WTC11 (cell line): ENCODE measurements around the gene GALT. TPM values are rescaled to one million over a fixed set of nuclear protein-coding genes. Genes with fewer than 3 reads are reported as not detected.

Experiments
- ATAC-seq: fragments of 200-7000 bp; cut with Tn5 transposase; 2 replicates; pipeline ENCODE4 v1.10.0; 2021; ENCODE audit warnings: mild to moderate bottlenecking, moderate library complexity
- CTCF ChIA-PET: fragments of 300-600 bp; sonication (Branson Sonifier 250); formaldehyde crosslinking; loops from one replicate; lab custom pipeline; 2021; ENCODE audit warnings: antibody characterized with exemption; lab: Charles Lee
- POLR2A ChIA-PET: fragments of 350-600 bp; sonication (Branson Sonifier 250); formaldehyde crosslinking; loops from one replicate; lab custom pipeline; 2021; ENCODE audit warnings: antibody characterized with exemption; lab: Charles Lee
- DNase-seq: peaks from one replicate; pipeline ENCODE4 v3.0.0; 2021; ENCODE audit warnings: low spot score
- H3K27ac Mint-ChIP-seq: 2 replicates; pipeline ENCODE4 v1.8.0; 2021; ENCODE audit warnings: mixed read lengths
- H3K27me3 Mint-ChIP-seq: 2 replicates; pipeline ENCODE4 v1.8.0; 2021; ENCODE audit warnings: low read depth, mild to moderate bottlenecking, moderate library complexity, mixed read lengths
- H3K36me3 Mint-ChIP-seq: 2 replicates; pipeline ENCODE4 v1.8.0; 2021; ENCODE audit warnings: mixed read lengths
- H3K4me1 Mint-ChIP-seq: 2 replicates; pipeline ENCODE4 v1.8.0; 2022; ENCODE audit warnings: mixed read lengths
- H3K4me3 Mint-ChIP-seq: 2 replicates; pipeline ENCODE4 v1.8.0; 2021; ENCODE audit warnings: mild to moderate bottlenecking, moderate library complexity, mixed read lengths
- H3K9me3 Mint-ChIP-seq: 2 replicates; pipeline ENCODE4 v1.8.0; 2021; ENCODE audit warnings: mixed read lengths
- FOXK1 ChIP-seq: sonication (generic); formaldehyde crosslinking; IDR thresholded peaks from 2 replicates; pipeline ENCODE4 v1.8.0; 2022; ENCODE audit warnings: mild to moderate bottlenecking, moderate library complexity, missing genetic modification reagents
- JAZF1 ChIP-seq: fragments of 250-450 bp; sonication (Bioruptor Pico); IDR thresholded peaks from 2 replicates; pipeline ENCODE4 v1.9.0; 2021; ENCODE audit warnings: moderate library complexity, mild to moderate bottlenecking, inconsistent platforms
- SMAD3 ChIP-seq: sonication (generic); formaldehyde crosslinking; IDR thresholded peaks from 2 replicates; pipeline ENCODE4 v1.8.0; 2022; ENCODE audit warnings: missing genetic modification reagents, mild to moderate bottlenecking, borderline replicate concordance
- TEAD1 ChIP-seq: sonication (generic); formaldehyde crosslinking; IDR thresholded peaks from 2 replicates; pipeline ENCODE4 v1.8.0; 2022; ENCODE audit warnings: mild to moderate bottlenecking, missing genetic modification reagents
- ZNF671 ChIP-seq: fragments of 250-450 bp; sonication (Bioruptor Pico); IDR thresholded peaks from 2 replicates; pipeline ENCODE4 v1.8.0; 2021; ENCODE audit warnings: mild to moderate bottlenecking
- total RNA-seq: library from RNA; stranded (reverse); gene quantifications from 3 replicates; pipeline ENCODE4 v1.2.3, GENCODE V29; 2021
- TF ChIP-seq, protein P1 (sequence below): sonication (generic); formaldehyde crosslinking; IDR thresholded peaks from 2 replicates; pipeline ENCODE4 v1.8.1; 2023; ENCODE audit warnings: mild to moderate bottlenecking, missing genetic modification reagents
- TF ChIP-seq, protein P2 (sequence below): fragments of 250-450 bp; sonication (Bioruptor Pico); IDR thresholded peaks from 2 replicates; pipeline ENCODE4 v1.8.0; 2021; ENCODE audit warnings: mild to moderate bottlenecking

Gene GALT
- total RNA-seq, 1 experiment from 2014 or later = 39.7 TPM

DNA sequence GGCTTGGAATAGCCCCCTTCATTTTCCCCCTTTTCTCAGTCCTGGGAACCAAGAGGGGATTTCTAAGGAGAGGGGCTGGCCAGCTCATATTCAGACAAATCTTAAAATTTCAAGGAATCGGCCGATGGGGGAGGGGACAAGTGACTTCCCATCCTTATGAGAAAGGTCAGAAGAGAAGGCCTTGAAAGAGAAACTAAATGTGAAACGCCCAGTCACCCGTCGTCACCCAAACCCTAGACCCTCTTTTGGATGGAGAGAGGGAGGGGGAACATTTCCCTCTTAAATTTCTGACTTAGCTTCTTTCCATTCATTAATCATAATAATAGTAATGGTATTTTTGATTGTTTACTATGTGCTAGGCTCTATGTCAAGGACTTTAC is 45.5 kb downstream of the GALT start:
- Mint-ChIP-seq H3K4me1 (peaks cover 15% of the 10 kb centered on the region), H3K9me3 (no peaks in the 10 kb centered on the region), H3K27me3 (peaks cover 7% of the 10 kb centered on the region), H3K4me3 (no peak overlapping the region), H3K36me3 (no peaks in the 10 kb centered on the region), H3K27ac (no peak overlapping the region)
- ChIA-PET CTCF (interaction anchor here (2.0 to 9.0 kb wide), 2 partner anchors 9 to 11 kb away, joined by 15 to 60 read pairs; no protein-coding TSS in a partner anchor), POLR2A (no interaction called here)
- ATAC-seq (no peak), DNase-seq (no peak)
- TF ChIP-seq FOXK1 (CRISPR knock-in tag) = no peak

DNA sequence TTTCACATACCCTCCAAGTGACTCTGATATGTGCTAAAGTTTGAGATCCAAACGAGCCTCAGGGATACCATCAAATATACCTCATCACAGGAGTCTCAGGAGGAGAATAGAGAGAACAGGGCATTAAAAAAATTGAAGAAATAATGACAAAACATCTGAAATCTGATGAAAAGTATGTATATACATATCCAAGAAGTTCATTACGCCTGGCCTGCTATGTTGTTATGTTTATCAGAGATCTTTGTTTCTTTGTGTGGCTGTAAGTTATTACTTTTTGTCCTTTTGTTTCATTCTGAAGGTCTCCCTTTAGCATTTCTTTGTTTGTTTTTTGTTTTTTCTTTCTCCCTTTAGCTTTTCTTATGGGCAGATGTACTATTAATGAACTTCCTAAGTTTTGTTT is 47.1 kb downstream of the GALT start:
- no peaks in the 10 kb centered on the region for H3K9me3 Mint-ChIP-seq
- POLR2A ChIA-PET = no interaction called here
- H3K27me3 Mint-ChIP-seq = peaks cover 16% of the 10 kb centered on the region
- TF ChIP-seq JAZF1 (CRISPR knock-in tag) (no peak), ZNF671 (no peak)
- TF ChIP-seq, protein P1, sequence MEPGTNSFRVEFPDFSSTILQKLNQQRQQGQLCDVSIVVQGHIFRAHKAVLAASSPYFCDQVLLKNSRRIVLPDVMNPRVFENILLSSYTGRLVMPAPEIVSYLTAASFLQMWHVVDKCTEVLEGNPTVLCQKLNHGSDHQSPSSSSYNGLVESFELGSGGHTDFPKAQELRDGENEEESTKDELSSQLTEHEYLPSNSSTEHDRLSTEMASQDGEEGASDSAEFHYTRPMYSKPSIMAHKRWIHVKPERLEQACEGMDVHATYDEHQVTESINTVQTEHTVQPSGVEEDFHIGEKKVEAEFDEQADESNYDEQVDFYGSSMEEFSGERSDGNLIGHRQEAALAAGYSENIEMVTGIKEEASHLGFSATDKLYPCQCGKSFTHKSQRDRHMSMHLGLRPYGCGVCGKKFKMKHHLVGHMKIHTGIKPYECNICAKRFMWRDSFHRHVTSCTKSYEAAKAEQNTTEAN (CRISPR knock-in tag) = no peak
- TF ChIP-seq, all 79 proteins: peak for 0
- Mint-ChIP-seq H3K4me1 (0 out of 2 replicates have a peak, but pooled peaks cover 4% of the 10 kb centered on the region), H3K36me3 (no peaks in the 10 kb centered on the region), H3K4me3 (no peak overlapping the region), H3K27ac (no peak overlapping the region)
- CTCF ChIA-PET = interaction anchor here (0.7 to 9.0 kb wide), 3 partner anchors 7 to 982 kb away, joined by 3 to 60 read pairs (median 13); no protein-coding TSS in a partner anchor
- ATAC-seq (no peak), DNase-seq (no peak)

GRCh38 chr9:34694811-34695210 is 48.3 kb downstream of the GALT start:
- H3K9me3 Mint-ChIP-seq = no peaks in the 10 kb centered on the region
- no peak for ATAC-seq
- H3K27me3 Mint-ChIP-seq = peaks cover 29% of the 10 kb centered on the region
- no peaks in the 10 kb centered on the region for H3K36me3 Mint-ChIP-seq
- H3K4me3 Mint-ChIP-seq = no peak overlapping the region
- no peak overlapping the region for H3K27ac Mint-ChIP-seq
- DNase-seq = no peak
- ChIA-PET CTCF (interaction anchor here (0.8 kb wide), 1 partner anchor 18 kb away, joined by 3 read pairs; no protein-coding TSS in a partner anchor), POLR2A (no interaction called here)
- H3K4me1 Mint-ChIP-seq = 0 out of 2 replicates have a peak, but pooled peaks cover 4% of the 10 kb centered on the region
- TF ChIP-seq TEAD1 (CRISPR knock-in tag) (no peak), SMAD3 (no peak)
- TF ChIP-seq, protein P2, sequence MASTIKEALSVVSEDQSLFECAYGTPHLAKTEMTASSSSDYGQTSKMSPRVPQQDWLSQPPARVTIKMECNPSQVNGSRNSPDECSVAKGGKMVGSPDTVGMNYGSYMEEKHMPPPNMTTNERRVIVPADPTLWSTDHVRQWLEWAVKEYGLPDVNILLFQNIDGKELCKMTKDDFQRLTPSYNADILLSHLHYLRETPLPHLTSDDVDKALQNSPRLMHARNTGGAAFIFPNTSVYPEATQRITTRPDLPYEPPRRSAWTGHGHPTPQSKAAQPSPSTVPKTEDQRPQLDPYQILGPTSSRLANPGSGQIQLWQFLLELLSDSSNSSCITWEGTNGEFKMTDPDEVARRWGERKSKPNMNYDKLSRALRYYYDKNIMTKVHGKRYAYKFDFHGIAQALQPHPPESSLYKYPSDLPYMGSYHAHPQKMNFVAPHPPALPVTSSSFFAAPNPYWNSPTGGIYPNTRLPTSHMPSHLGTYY (CRISPR knock-in tag) = no peak

Other genes with a start within 250 kb of the GALT start
- 17.2 to 20.6 TPM (median 19.5 TPM) in 3 replicates for gene FAM219A, start 188.1 kb upstream of the GALT start, total RNA-seq
- gene DNAI1, start 187.9 kb upstream of the GALT start, total RNA-seq = 1.5 to 2.1 TPM (median 1.6 TPM) in 3 replicates
- gene ENHO, start 123.7 kb upstream of the GALT start, total RNA-seq = 26.9 to 28.3 TPM (median 27.9 TPM) in 3 replicates
- 8.7 to 18.0 TPM (median 9.9 TPM) in 3 replicates for gene CNTFR, start 57.0 kb upstream of the GALT start, total RNA-seq
- gene RPP25L, start 34.6 kb upstream of the GALT start, total RNA-seq = 24.5 to 35.9 TPM (median 31.4 TPM) in 3 replicates
- gene DCTN3, start 26.2 kb upstream of the GALT start, total RNA-seq = 23.8 to 28.7 TPM (median 27.5 TPM) in 3 replicates
- 0.14 to 0.23 TPM (median 0.15 TPM) in 3 replicates for gene ARID3C, start 17.6 kb upstream of the GALT start, total RNA-seq
- 108 to 116 TPM (median 109 TPM) in 3 replicates for gene SIGMAR1, start 8.9 kb upstream of the GALT start, total RNA-seq
- gene IL11RA, start 5.5 kb downstream of the GALT start, total RNA-seq = 7.2 to 8.6 TPM (median 7.6 TPM) in 3 replicates
- 0.68 to 1.0 TPM (median 0.89 TPM) in 3 replicates for gene CCL27, start 16.0 kb downstream of the GALT start, total RNA-seq
- not detected in 3 replicates for gene CCL19, start 44.6 kb downstream of the GALT start, total RNA-seq
- gene CCL21, start 63.5 kb downstream of the GALT start, total RNA-seq = 0.37 TPM in 1 of 3 replicates, not detected in the others